ENCODE results near the gene CST7.

Gene CST7

GRCh38 chr20:25006431-25007167, 57.5 kb downstream of the CST7 start:
- DNase-seq = no peak

GRCh38 chr20:25007491-25008305, 58.6 kb downstream of the CST7 start:
- DNase-seq = no peak

- no peak for DNase-seq
These were observed 59.5 kb downstream of the CST7 start for GRCh38 chr20:25008388-25009217.

Data from SHP77 treated with DMSO at 0.1 percent for 48 hours (cell line).